Neutrophil (primary cell): ENCODE data around the gene GPC5.

Source experiments
- H3K27ac ChIP-seq: fragments of 200-600 bp; sonication (generic); 2 replicates; pipeline ENCODE4 v1.5.1; 2016; ENCODE audit warnings: mild to moderate bottlenecking, moderate library complexity
- H3K27me3 ChIP-seq: fragments of 200-600 bp; sonication (generic); 2 replicates; pipeline ENCODE4 v1.6.0; 2016; ENCODE audit warnings: mild to moderate bottlenecking
- H3K36me3 ChIP-seq: fragments of 200-600 bp; sonication (generic); 2 replicates; pipeline ENCODE4 v1.5.1; 2017
- H3K4me1 ChIP-seq, 2 experiments: fragments of 200-600 bp in 1 of 2; sonication (generic) in 1 of 2; 1 replicate in 1 of 2; 2 replicates in 1 of 2; pipeline versions ENCODE4 v1.5.1 to v1.6.1; 2013 to 2016; ENCODE audit warnings: low read depth in 1 of 2, low read length in 1 of 2, mild to moderate bottlenecking in 1 of 2, moderate library complexity in 1 of 2; ENCODE audit not compliant: control insufficient read depth in 1 of 2, insufficient read depth in 1 of 2
- H3K4me3 ChIP-seq, 2 experiments: fragments of 200-600 bp in 1 of 2; sonication (generic) in 1 of 2; 1 replicate in 1 of 2; 2 replicates in 1 of 2; pipeline ENCODE4 v1.5.1; 2013 to 2016; ENCODE audit warnings: low read depth in 1 of 2, low read length in 1 of 2, mild to moderate bottlenecking in 1 of 2, moderate library complexity in 1 of 2
- H3K9me3 ChIP-seq: fragments of 200-600 bp; sonication (generic); 2 replicates; pipeline ENCODE4 v1.5.1; 2016
- CTCF ChIP-seq: fragments of 200-600 bp; sonication (generic); IDR thresholded peaks from 2 replicates; pipeline ENCODE4 v1.5.1; 2016; ENCODE audit warnings: antibody characterized with exemption

The GPC5 gene

GRCh38 chr13:92355213-92355612 is 956.8 kb downstream of the GPC5 start:
- Histone ChIP-seq H3K4me1 (no peaks in the 10 kb centered on the region), H3K9me3 (no peaks in the 10 kb centered on the region), H3K36me3 (no peaks in the 10 kb centered on the region), H3K4me3 (no peak overlapping the region), H3K27me3 (no peaks in the 10 kb centered on the region), H3K27ac (no peak overlapping the region)
- TF ChIP-seq CTCF = no peak

- H3K27me3 ChIP-seq = no peaks in the 10 kb centered on the region
- no peak for TF ChIP-seq CTCF
- no peak overlapping the region for H3K4me3 ChIP-seq
- no peaks in the 10 kb centered on the region for H3K36me3 ChIP-seq
- H3K4me1 ChIP-seq = no peaks in the 10 kb centered on the region
- H3K9me3 ChIP-seq = no peaks in the 10 kb centered on the region
- no peak overlapping the region for H3K27ac ChIP-seq
Measured at GRCh38 chr13:92362717-92363116, 964.3 kb downstream of the GPC5 start.

GRCh38 chr13:92365904-92366303 is 967.5 kb downstream of the GPC5 start:
- H3K4me1 ChIP-seq = no peaks in the 10 kb centered on the region
- H3K36me3 ChIP-seq = no peaks in the 10 kb centered on the region
- no peak overlapping the region for H3K4me3 ChIP-seq
- H3K9me3 ChIP-seq = no peaks in the 10 kb centered on the region
- no peaks in the 10 kb centered on the region for H3K27me3 ChIP-seq
- no peak for TF ChIP-seq CTCF
- no peak overlapping the region for H3K27ac ChIP-seq

GRCh38 chr13:92377396-92377795 is 979.0 kb downstream of the GPC5 start:
- Histone ChIP-seq H3K4me1 (no peaks in the 10 kb centered on the region), H3K27ac (no peak overlapping the region), H3K36me3 (no peaks in the 10 kb centered on the region), H3K27me3 (no peaks in the 10 kb centered on the region), H3K4me3 (no peak overlapping the region), H3K9me3 (no peaks in the 10 kb centered on the region)
- no peak for TF ChIP-seq CTCF

GRCh38 chr13:92379371-92379770 is 981.0 kb downstream of the GPC5 start:
- Histone ChIP-seq H3K36me3 (no peaks in the 10 kb centered on the region), H3K27me3 (no peaks in the 10 kb centered on the region), H3K9me3 (no peaks in the 10 kb centered on the region), H3K4me3 (no peak overlapping the region), H3K4me1 (no peaks in the 10 kb centered on the region), H3K27ac (no peak overlapping the region)
- no peak for TF ChIP-seq CTCF

- Histone ChIP-seq H3K4me1 (no peaks in the 10 kb centered on the region), H3K4me3 (no peak overlapping the region), H3K27ac (no peak overlapping the region), H3K9me3 (no peaks in the 10 kb centered on the region), H3K36me3 (no peaks in the 10 kb centered on the region), H3K27me3 (no peaks in the 10 kb centered on the region)
- TF ChIP-seq CTCF = no peak
Measured at GRCh38 chr13:92384410-92384809, 986.0 kb downstream of the GPC5 start.
